Stimulated activated naive CD8-positive, alpha-beta T cell treated with anti-CD3 and anti-CD28 coated beads, Interleukin-15, Interleukin-2, amounts not matched to agents 100 U/mL and 50 U/mL, for 24 hours (primary cell): Measurements from ENCODE around the gene SRGAP2C.
"Not testable (repeated sequence)": the region's sequence is repeated elsewhere in the genome, so short reads cannot be mapped to it uniquely, and the experiment has no call there.

Experiments
- ATAC-seq: fragments of 150-1000 bp; cut with Tn5 transposase; one replicate; pipeline ENCODE4 v1.10.0; 2021
- DNase-seq: peaks from one replicate; pipeline ENCODE4 v3.0.0; 2021

The SRGAP2C gene

DNA sequence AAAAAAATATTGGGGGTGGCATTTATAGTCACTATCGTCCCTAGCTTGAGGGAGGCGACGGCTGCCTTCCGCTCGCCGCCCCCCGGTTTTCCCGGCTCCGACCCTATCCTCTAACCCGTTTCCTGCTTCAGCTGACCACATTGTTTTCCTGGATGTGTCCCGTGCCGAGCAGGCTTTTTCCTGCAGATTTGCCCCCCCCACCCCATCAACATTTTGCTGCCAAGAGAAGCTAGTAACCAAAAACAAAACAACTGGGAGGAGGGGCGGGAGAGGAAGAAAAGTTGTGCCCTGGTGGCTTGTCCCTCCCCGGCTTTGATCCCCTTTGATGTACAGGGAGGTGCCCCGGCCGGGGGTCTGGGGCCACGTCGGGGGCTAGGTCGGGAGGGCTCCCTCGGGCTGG is 1.4 kb downstream of the SRGAP2C start:
- DNase-seq, ATAC-seq: not testable (repeated sequence)

DNA sequence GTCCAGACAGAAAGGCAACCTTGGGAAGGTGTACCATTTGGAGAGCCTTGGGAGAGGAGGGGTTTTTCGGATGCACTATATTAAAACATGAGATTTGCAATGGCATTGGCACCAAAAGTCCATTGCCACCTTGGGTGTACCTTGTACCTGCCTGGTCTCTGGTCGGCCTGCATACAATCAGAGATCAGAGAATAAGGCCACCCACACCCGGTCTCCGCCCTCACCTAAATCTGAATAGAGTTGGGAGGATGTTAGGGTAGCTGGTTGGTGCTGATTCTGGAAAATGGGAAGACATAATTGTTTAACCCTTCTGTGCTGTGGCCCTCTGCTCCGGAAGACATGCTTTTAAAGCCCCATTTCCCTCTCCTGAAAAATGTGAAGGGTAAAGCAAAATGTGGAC is 3.1 kb downstream of the SRGAP2C start:
- DNase-seq, result peak; percentile 3
- not testable (repeated sequence) for ATAC-seq

DNA sequence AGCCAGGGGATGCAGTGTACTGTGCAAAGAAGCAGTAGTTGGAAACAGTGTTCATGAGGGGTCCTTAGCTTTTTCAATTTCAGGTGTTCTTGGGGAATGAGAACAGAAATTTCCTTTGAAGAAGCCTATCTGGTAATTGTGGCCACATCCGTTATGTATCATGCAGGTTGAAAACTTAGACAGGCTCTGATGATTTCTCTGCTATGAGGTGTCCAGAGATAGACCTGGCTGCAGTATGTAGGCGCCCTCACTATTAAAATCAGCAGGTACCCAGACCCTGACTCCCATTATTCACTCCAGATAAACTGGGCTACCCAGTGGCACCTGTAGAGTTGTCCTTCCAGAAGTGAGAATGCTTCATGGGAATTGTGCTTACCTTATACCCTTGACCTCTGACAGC is 7.7 kb downstream of the SRGAP2C start:
- not testable (repeated sequence) for DNase-seq, ATAC-seq

DNA sequence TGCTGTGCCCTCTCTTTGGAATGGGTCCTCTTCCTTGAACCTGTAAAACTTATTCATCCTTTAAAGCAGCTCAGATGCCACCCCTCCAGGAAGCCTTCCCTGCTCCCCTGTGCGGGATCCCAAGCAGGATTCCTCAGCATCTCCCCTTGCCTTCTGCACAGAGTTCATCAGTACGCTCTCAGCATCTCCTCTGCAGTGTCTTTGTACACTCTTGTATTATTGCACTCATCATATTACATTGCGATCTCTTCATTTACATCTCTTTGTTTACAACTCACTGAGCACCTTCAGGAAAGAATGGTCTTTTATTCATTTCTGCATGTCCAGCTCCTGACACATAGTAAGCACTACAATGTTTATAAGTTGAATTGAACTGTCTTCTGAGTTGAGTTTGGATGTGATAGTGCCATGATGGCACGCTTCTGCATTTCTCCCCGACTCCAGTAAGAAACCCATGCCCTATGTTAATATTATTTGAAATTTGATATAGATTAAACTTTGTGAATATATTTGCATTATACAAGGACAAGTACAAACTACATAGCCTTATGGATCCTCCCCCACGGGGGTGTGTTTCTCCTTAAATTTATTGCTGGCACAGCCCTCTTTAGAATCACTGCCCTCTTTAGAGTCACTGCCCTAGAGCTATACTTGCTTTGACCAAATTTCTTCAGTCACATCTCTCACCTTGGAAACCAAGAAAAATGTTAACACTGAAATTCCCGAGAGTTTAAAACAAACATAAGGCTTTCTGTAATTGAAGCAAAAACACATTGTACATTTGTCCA is 12.5 kb downstream of the SRGAP2C start:
- DNase-seq, ATAC-seq: not testable (repeated sequence)

DNA sequence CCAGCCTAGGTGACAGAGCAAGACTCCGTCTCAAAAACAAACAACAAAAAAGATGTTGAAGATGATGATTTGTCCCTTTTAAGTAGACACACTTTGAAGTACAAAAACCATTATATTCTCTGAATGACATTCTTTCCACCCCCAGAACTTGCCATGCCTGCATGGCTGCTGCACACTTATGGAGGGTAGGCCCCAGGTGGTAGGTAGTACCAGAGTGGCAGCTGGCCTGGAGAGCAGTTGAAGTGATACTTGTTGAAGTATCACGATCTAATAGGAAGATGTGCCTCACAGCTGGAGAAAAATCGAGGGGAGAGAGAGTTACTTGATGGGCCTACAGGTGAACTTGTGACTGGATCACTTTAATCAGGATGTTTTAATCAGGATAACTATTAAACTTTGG is 15.0 kb downstream of the SRGAP2C start:
- ATAC-seq, DNase-seq: not testable (repeated sequence)

DNA sequence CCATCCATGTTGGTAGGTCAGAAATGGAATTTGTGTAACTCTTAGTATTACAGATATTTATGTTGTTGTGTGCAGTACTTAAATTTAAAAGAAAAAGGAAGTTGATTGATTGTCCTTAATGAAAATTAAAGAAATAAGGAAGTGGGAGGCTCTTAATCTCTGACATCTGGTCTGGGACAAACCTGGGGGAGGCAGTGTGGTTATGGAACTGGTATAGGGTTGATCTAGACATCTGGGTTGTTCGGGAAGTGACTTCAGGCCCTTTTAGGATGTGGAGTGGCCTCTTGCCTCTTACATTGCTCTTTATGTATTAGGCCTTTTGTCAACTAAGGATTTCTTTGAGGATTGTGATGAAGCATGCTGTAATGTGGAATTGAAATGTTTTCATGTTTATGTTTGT is 15.5 kb downstream of the SRGAP2C start:
- ATAC-seq, DNase-seq: not testable (repeated sequence)

DNA sequence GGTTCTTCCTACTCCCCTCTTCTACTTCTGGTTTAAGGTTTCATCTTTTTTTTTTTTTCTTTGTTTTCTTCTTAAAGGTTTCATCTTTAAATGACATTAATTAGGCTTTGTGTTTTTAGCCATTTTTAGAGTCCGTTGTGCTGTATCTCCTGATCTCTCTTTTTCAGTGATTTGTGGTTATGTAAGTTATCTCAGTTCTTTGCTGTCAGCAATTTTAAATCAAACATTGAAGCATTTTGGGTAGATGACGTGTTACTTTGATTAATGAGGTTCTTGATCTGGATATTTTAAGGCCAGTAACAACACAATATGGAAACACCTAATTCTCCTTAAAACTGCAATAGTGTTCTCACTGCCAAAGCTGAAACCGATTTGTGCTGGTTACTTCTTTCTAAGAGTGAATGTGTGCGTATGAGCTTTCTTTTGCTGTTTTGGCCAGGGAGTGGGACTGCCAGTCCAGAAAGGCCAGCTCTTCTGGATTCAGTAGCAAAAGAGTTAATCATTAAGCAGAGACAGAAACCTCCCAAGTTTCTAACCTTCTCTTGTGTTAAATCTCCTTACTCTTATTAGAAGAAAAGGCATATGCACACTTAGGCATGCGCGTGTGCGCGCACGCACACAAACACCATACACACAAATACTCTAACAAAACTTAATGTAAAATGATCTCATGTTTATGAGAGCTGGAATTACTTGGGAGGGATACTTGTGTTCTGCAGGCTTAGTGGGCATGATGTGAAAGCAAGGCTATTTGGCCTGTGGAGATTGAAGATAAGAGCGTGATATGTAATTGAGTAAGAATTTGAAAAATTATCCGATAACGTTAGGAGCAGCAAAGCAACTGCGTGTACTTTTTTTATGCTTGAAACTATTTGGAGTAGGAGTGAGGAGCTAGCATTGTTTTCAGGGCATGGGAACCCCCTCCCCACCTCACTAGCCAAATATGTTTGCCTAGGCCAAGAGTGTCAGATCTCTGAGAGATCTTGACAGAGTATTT is 16.5 kb downstream of the SRGAP2C start:
- not testable (repeated sequence) for ATAC-seq

DNA sequence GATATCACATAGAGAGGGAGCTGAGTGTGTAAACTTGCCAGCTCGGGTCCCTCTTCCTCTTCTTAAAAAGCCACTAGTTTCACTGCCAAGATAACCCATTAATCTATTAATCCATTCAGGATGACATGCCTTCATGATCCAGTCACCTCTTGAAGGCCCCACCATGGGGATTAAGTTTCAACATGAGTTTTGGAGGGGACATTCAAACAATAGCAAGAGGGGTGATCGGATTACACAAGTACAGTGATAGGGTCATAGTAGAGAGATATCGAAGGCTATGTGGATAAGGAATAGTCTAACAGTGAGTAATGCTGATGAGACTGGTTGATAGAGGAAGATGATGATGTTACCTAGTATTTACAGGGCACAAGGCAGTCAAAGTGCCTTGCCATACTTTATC is 18.2 kb downstream of the SRGAP2C start:
- DNase-seq, ATAC-seq: not testable (repeated sequence)

More for the DNA sequence above, 16.5 kb downstream of the SRGAP2C start:
- not testable (repeated sequence) for DNase-seq

DNA sequence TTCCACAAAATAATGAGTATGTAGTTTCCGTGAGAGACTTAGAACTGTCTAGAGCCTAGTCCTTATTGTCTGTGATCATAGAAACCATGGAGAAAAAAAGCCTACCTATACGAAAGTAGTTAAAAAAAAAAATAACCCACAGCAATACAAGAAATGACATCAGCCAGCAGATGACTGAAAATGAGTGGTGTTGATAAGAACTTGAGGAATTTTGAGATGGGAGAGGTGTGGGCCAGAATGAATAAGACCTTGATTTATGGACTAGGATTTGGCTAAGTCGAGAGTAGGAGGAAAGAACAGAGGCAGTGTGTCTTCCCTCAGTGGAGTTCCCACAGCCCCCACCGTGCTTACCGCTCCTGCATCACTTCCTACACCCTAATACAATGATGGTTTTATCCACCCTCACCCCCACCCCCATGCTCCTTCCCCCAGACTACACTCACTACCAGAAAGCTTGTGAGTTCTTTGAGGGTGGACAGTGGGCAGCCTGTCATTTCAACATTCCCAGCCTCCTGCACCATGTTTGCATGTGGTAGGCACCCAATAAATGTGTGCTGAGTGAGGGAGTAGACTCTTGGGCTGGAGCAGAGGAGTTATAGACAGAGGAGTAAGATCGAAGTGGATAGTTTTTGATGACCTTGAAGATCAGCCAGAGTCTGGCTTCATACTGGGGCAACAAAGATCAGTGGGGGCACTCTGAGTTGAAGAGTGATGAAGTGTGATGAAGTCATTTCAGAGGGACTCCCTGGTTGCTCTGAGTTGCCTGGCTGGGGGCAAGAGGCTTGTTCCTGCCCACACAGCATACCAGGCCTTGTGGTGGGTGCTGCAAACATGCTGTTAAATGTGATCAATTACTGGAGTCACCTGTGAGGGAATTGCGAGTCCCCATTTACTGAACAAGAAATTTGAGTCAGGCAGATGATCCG is 21.3 kb downstream of the SRGAP2C start:
- not testable (repeated sequence) for DNase-seq
- peak; percentile 28 for ATAC-seq

DNA sequence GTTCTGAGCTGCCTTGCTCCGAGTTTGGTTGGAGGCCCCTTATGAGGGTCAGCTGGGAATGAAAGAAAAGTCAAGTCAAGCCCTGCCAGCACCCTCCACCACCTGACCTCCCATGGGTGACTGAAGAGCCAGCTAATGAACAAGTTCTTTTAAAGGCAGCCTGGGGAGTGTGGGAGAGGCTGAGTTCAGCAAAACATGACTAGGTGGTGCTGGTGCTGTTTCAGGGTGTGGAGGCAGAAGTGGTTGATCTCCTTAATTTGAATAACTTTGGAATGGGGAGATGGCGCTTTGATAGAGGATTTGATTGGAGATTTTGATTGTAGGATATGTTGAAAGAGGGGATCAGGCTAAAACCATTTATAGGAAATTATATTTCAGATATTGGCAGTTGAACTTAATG is 22.6 kb downstream of the SRGAP2C start:
- ATAC-seq, DNase-seq: not testable (repeated sequence)

DNA sequence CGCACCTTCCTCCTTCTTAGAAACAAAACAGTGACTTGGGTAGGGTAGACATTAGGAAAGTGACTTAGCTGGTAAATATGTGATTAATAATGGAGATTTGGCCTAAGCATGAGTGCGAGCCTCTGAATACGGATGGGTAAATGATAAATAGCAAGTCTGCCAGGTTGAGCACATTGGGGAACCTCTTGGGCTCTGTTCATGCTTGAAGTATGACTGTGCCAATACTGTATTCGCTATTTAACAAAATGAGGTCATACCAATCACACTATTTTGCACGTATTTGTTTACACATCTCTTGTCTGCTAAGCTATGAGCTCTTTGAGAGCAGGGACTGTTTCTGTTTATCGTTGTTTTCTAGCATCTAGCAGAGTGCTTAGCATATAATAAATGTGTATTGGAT is 23.6 kb downstream of the SRGAP2C start:
- not testable (repeated sequence) for ATAC-seq, DNase-seq

DNA sequence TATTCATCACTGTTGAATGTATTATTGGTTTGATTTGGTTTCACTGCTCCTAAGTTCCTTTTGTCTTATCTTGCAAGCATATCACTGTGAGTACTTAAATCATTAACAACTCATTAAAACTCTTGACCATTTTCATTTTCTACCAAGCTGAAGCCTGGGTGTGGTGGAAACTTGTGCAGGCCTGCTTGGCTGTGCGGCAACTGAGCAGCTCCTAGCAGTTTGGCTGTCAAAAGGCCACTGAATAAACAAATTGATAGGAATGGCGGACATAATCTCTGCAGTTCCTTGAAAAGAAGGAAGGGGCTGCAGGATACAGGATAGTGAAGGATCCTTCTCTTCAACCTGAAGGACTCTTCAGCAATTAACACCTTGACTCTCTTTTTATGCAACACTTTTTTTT is 26.0 kb downstream of the SRGAP2C start:
- ATAC-seq, DNase-seq: not testable (repeated sequence)

DNA sequence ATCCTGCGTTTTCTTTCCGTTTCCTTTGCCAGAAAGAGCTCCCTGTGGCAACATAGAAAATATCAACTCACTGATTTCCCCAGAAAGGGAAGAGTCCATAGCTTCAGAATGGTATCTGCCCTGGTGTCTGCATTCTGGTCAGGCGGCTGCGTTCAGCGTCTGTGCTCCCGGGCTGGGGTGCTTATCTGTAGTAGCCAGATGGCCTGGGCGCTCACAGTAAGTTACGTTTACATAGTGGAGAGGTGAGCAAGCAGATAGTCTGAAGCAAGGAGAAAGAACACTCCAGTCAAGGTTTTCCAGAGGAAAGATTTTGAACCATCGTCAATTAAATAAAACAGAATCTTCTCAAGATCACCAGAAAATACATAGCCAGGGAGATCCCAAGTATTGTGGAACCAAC is 28.7 kb downstream of the SRGAP2C start:
- not testable (repeated sequence) for DNase-seq, ATAC-seq

DNA sequence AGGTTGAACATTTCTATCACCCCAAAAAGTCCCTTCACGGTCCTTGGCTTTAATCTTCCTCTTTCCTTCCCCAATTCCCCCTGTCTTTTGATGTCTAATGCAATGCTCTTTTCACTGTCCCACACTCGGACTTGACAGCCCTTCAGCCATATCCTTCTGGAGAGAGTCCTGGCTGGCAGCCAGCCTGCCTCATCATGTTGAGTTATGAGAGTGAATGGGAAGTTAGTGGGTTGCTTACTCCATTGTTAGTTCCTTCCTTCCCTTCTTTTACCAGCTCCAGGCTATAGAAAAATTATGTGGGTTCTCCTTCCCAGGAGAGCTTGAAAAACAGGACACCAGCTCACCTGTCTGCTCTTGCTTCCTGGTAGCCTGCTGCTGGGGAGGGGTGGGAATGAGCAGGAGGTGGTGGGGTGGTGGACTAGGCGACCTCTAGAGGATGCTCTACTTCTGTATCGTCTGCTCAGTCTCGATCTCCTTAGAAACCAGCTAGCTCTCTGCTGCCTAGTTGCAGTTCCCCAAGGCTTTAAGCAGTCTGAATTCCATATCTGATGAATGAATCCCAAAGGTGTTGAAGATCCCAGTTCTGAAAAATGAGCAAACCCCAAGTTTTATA is 29.9 kb downstream of the SRGAP2C start:
- not testable (repeated sequence) for DNase-seq, ATAC-seq

DNA sequence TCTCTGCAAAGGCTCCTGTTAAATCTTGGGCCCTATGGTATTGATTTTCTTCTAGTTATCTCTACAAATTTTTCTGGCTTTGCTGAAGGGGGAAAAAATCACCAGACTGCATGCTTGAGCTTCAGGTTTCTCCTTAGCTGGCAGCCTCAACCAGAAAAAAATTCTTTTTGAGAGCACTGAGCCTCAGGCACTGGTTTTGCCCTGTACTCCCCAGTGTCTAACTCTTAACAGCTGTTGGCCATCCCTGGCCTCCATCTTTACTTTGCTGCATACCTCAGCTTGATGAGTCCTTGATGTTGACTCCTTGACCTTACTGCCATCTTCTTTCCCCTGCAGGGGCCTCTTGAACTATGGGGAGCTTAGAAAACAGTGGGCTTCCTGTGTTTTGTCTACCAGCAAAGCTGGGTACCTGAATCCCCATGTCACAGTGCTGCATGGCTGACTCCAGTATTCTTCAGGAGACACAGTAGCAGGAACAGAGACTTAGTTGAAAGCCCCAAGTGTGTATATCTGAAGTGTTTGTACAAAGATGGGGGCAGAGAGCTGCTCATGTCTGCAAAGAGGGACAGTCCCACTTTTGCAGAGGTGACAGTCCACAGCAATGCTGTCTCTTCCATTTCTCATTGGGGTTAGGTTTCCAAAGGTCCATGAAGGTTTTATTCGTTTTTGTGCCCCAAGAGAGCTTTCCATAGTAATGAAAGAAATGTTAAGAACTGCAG is 31.1 kb downstream of the SRGAP2C start:
- ATAC-seq, DNase-seq: not testable (repeated sequence)

DNA sequence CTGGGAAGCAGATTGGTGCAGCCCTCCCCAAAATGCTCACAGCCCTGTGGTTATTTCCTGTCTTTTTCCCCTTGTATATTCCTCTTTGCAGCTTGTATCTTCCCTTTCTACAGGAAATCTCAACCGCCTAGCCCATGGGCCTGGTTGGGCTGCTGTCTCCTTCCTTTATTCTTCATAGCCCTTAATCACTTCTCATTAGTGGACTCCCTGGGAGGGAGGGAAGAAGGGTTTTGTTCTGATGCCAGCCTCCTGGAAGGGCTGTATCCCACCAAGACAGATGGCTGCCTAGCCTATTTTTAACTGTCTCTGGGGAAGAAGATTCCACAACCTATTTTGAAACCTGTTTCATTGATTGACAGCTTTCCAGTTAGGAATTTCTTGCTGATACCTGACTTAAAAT is 31.9 kb downstream of the SRGAP2C start:
- not testable (repeated sequence) for ATAC-seq

DNA sequence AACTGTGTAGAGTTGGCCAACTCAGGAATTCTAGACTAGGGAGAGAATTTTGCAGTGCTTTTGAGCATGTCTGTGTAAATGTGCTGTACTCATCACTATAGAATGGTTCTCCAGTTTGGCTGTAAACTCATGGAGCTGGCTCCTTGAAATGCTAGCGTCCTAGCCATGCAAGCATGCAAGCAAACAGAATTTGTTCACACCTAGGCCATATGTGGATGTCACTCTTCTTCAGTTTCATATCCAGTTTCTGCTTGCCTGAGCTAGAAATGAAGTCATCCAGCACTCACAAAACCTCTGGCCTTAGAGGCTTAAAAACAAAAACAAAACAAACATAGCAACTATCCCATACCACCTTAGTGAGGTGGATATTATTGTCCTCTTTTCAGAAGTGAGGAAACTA is 37.0 kb downstream of the SRGAP2C start:
- not testable (repeated sequence) for ATAC-seq, DNase-seq

More for the DNA sequence above, 31.9 kb downstream of the SRGAP2C start:
- DNase-seq, result not testable (repeated sequence)

DNA sequence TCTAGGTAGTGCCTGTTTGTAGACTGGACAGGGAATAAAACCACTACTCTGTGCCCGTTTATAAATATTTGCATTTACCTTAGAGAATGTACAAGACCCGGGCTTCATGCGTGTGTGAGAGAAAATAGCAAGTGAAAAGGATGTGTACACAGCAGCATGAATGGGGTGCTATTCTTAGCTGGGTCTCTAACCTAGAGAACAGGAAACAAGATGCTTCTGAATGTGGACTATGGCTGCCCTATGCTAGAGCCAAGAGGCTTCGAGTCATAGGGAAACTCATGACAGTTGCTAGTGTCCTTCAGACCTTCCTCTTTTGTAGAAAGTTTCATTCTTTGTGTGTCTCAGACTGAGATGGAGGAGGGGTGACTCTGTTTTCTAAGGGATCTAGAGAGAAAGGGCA is 39.9 kb downstream of the SRGAP2C start:
- peak; percentile 81 for ATAC-seq

DNA sequence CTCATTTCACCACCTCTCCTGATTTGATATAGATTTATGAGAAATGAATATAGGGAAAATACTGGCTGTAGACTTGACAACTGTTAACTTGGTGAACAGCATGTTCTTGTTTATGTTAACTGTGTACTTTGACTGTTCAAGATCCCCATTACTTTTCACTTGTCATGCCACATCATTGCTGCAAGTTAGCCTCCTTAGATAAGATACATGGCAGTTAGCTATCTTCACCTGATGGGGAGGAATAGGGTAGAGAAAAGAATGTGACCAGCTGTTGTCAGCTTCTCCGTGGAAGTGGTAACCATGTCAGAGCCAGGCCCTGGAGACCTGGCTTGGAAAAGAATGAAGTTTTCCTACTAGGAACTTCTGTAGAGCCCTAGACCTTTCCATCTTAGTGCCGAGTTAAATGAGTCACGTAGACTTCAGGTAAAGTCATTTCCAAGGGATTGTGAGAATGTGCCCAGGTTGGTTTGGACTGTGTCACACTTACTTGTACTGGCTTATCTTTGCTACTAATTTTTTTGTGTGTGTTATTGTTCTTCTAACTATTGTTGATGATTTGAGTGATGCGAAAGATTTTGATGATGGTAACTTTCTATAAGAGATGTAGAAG is 41.6 kb downstream of the SRGAP2C start:
- not testable (repeated sequence) for ATAC-seq, DNase-seq

More for the DNA sequence above, 39.9 kb downstream of the SRGAP2C start:
- not testable (repeated sequence) for DNase-seq

DNA sequence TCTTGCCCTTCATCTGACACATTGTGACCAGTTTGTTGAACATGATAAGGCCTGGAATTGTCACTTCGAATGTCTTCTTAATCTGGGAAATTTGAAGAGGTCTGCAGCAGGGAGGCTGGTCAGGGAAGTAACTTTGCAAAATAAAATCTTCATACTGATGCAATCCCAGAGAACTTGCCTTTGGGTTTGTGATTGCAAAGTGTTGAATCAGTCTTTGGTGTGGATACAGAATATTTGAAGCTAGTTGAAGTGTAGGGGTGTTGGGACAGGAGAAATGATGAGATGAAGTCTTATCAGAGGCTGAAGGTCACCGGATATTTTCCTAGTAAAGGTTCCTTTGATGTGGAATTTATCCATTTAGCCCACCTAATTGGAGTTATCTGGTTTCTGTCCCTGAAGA is 42.1 kb downstream of the SRGAP2C start:
- ATAC-seq, DNase-seq: not testable (repeated sequence)
